Thoracic aorta (tissue), 2 donors: Measurements from ENCODE around the gene TRNT1. TPM values are rescaled to one million over a fixed set of nuclear protein-coding genes. Genes with fewer than 3 reads are reported as not detected.

Source experiments
- ATAC-seq: fragments of 150-250 bp; one replicate; pipeline ENCODE4 v1.8.0; 2017; ENCODE audit warnings: low read depth; ENCODE audit not compliant: insufficient number of reproducible peaks, low FRiP score
- DNase-seq: peaks from one replicate; pipeline ENCODE4 v3.0.0-alpha.2; 2020; ENCODE audit warnings: low spot score
- H3K27ac ChIP-seq, 2 donors: fragments of 200-600 bp; sonication (generic); 1 replicate in 1 of 2; 2 replicates in 1 of 2; pipeline ENCODE4 v1.5.1; 2016; ENCODE audit warnings: mild to moderate bottlenecking in 2 of 2, moderate library complexity in 2 of 2
- H3K27me3 ChIP-seq: fragments of 200-600 bp; sonication (generic); replicated peaks from 2 replicates; pipeline ENCODE4 v1.6.0; 2016; ENCODE audit warnings: mild to moderate bottlenecking; ENCODE audit not compliant: insufficient read depth
- H3K36me3 ChIP-seq: fragments of 200-600 bp; sonication (generic); one replicate; pipeline ENCODE4 v1.5.1; 2016
- H3K4me1 ChIP-seq, 2 donors: fragments of 200-600 bp; sonication (generic); 1 replicate in 1 of 2; 2 replicates in 1 of 2; pipeline versions ENCODE4 v1.5.1 to v1.6.0; 2016; ENCODE audit warnings: low read depth in 2 of 2, mild to moderate bottlenecking in 1 of 2; ENCODE audit not compliant: control insufficient read depth in 1 of 2
- H3K4me3 ChIP-seq: fragments of 200-600 bp; sonication (generic); 2 replicates; pipeline ENCODE4 v1.5.1; 2016; ENCODE audit warnings: mild to moderate bottlenecking
- H3K9me3 ChIP-seq: fragments of 200-600 bp; sonication (generic); 2 replicates; pipeline ENCODE4 v1.5.1; 2016
- total RNA-seq, 2 donors: library from RNA; depleted of rRNA; stranded (reverse); fragments of >200 nt; gene quantifications; one replicate each; pipeline versions ENCODE4 v1.1.0 to v1.2.3, GENCODE V29; 2016
- TF ChIP-seq, protein P1 (sequence below): fragments of 200-600 bp; sonication (generic); IDR thresholded peaks from one replicate; pipeline ENCODE4 v1.5.1; 2019; ENCODE audit warnings: antibody characterized with exemption

Gene TRNT1
- total RNA-seq, 2 donors from 2014 or later = 21.9 to 23.8 TPM

DNA sequence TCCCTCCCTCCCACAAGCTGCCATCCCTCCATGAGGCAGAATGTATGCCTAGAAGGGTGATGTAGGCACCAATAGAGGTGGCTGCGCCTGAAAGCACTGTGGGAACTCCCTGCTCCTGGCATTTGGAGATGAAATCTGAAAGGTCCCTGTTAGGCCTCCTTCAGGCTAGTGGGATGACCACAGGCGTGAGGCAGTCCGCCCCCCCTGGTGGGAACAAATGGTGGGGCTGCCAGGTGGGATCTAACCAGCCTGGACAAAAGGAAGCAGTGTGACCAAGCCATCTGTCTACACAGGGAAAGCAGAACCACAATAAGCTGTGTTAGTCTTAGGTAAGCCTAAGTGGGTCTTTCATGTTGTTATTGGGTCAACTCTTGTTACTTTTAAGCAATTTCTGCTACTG is 41.9 kb upstream of the TRNT1 start:
- H3K4me1 ChIP-seq = no peaks in the 10 kb centered on the region
- no peaks in the 10 kb centered on the region for H3K9me3 ChIP-seq
- ATAC-seq (no peak), DNase-seq (no peak)
- no peaks in the 10 kb centered on the region for H3K27me3 ChIP-seq
- no peak overlapping the region for H3K4me3 ChIP-seq
- no peak overlapping the region for H3K27ac ChIP-seq
- no peaks in the 10 kb centered on the region for H3K36me3 ChIP-seq
- TF ChIP-seq, protein P1, sequence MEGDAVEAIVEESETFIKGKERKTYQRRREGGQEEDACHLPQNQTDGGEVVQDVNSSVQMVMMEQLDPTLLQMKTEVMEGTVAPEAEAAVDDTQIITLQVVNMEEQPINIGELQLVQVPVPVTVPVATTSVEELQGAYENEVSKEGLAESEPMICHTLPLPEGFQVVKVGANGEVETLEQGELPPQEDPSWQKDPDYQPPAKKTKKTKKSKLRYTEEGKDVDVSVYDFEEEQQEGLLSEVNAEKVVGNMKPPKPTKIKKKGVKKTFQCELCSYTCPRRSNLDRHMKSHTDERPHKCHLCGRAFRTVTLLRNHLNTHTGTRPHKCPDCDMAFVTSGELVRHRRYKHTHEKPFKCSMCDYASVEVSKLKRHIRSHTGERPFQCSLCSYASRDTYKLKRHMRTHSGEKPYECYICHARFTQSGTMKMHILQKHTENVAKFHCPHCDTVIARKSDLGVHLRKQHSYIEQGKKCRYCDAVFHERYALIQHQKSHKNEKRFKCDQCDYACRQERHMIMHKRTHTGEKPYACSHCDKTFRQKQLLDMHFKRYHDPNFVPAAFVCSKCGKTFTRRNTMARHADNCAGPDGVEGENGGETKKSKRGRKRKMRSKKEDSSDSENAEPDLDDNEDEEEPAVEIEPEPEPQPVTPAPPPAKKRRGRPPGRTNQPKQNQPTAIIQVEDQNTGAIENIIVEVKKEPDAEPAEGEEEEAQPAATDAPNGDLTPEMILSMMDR = no peak

DNA sequence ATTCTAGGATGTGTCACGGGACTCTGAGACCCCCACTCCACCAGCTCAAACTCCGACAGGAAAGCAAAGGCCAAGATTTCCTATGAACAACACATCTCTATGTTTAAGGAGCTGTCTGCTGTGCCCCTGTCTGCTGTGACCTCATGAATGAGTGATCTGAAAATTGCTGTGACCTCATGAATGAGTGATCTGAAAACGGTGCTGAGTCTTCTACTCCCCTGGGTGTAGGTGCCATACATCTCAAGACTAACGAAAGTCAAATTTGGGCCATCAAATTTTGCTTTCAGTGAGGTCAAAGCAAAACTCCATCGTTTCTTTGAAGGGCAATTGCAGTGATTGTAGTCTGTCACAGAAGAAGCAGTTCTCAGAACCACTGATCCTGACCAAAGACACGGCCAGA is 41.0 kb upstream of the TRNT1 start:
- Histone ChIP-seq H3K36me3 (no peaks in the 10 kb centered on the region), H3K27ac (no peak overlapping the region), H3K4me1 (no peaks in the 10 kb centered on the region), H3K4me3 (no peak overlapping the region), H3K9me3 (no peaks in the 10 kb centered on the region), H3K27me3 (no peaks in the 10 kb centered on the region)
- TF ChIP-seq, protein P1 = no peak
- no peak for DNase-seq
- no peak for ATAC-seq

DNA sequence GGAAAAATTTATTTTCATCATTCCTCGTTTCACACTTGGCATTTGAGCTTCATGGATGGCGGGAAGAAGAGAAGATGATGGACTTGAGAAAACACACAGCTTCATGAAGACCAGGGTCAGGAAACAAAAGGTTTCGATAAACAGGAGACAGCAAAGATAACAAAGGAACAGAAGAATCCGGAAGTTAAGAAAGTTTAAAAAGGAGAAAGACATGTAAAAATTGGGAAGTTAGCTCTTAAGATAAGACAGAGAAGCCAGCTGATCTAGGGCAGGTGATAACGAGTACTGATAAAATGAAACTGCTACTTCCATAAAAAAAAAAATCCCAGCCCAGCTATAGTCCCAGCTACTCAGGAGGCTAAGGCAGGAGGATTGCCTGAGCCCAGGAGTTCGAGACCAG is 40.5 kb upstream of the TRNT1 start:
- DNase-seq (no peak), ATAC-seq (no peak)
- Histone ChIP-seq H3K36me3 (no peaks in the 10 kb centered on the region), H3K4me3 (no peak overlapping the region), H3K27ac (no peak overlapping the region), H3K27me3 (no peaks in the 10 kb centered on the region), H3K9me3 (no peaks in the 10 kb centered on the region), H3K4me1 (no peaks in the 10 kb centered on the region)
- TF ChIP-seq, protein P1 = no peak

DNA sequence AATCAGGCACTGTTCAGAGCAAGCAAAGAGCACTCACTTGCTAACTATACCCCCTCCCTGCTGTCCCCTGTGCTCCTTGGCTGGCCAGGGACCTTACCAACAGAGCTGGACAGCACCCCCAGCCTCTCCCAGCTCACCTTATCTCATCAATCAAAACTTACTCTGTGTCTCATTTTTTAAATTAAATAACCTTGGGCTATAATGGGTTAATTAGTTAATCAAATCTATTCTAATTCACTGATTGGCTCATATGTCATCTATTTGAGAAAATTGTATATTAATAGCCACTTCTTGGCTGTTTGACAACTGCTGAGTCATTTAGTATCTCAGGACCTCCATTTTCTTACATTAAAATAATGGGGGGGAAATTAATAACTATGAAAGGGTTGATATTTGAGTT is 39.5 kb upstream of the TRNT1 start:
- Histone ChIP-seq H3K27ac (no peak overlapping the region), H3K9me3 (no peaks in the 10 kb centered on the region), H3K27me3 (no peaks in the 10 kb centered on the region), H3K4me1 (no peaks in the 10 kb centered on the region), H3K36me3 (no peaks in the 10 kb centered on the region), H3K4me3 (no peak overlapping the region)
- DNase-seq (no peak), ATAC-seq (no peak)
- TF ChIP-seq, protein P1 = no peak

DNA sequence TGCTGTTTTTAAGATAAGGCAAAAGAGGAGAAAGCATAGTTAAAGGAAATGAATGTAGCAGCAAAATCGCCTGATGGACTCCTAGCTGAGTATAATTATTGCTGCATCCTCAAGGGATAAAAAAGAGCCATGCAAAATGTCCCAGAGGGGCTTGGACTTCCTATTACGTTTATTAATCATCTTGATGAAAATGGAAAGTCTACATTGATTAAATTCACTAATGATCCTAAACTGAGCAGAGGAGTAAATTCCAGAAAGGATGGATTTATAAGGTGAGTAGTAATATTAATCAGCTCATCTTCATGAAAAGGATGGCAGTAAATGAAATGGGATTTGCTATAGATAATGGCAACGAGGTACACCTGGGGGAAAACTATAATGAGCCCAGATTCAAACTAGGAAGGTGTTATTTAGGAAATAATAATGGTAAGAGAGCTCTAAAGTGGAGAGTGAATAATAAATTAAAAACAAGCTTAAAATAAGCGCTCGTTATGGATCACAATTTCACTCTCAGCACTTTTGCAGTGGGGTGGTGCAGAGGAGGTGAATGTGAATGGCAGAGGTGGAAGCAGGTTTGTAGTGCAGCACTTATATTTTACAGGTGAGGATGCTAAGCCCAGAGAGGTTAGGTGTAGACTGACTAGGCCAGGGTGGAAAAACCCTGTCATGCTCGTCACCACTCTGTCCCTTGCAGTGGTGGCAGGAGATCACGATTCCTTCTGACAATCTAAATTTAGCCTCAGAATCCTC is 38.8 kb upstream of the TRNT1 start:
- no peaks in the 10 kb centered on the region for H3K36me3 ChIP-seq
- H3K27me3 ChIP-seq = no peaks in the 10 kb centered on the region
- H3K9me3 ChIP-seq = no peaks in the 10 kb centered on the region
- H3K4me1 ChIP-seq = no peaks in the 10 kb centered on the region
- ATAC-seq = no peak
- no peak overlapping the region for H3K4me3 ChIP-seq
- TF ChIP-seq, protein P1 = no peak
- H3K27ac ChIP-seq = no peak overlapping the region
- no peak for DNase-seq
